PC-3 (cell line): ENCODE measurements around the gene MATN1.

Experiments used
- EZH2 ChIP-seq: fragments of 300-600 bp; sonication (generic); IDR thresholded peaks from one replicate; pipeline ENCODE4 v1.6.1; 2017; ENCODE audit warnings: antibody characterized with exemption, mild to moderate bottlenecking, low read length; ENCODE audit not compliant: unreplicated experiment
- EZH2phosphoT487 ChIP-seq: fragments of 300-600 bp; sonication (generic); IDR thresholded peaks from 2 replicates; pipeline ENCODE4 v1.6.1; 2018; ENCODE audit warnings: mild to moderate bottlenecking, antibody characterized with exemption, low read length, borderline replicate concordance
- TF ChIP-seq, protein P1 (sequence below): fragments of 300-600 bp; sonication (generic); conservative IDR thresholded peaks from 2 replicates; pipeline ENCODE4 v1.5.1; 2017; ENCODE audit warnings: antibody characterized with exemption, low read depth, mild to moderate bottlenecking, low read length

GRCh38 chr1:30748098-30748698, 24.8 kb upstream of the MATN1 start:
- TF ChIP-seq, protein P1, sequence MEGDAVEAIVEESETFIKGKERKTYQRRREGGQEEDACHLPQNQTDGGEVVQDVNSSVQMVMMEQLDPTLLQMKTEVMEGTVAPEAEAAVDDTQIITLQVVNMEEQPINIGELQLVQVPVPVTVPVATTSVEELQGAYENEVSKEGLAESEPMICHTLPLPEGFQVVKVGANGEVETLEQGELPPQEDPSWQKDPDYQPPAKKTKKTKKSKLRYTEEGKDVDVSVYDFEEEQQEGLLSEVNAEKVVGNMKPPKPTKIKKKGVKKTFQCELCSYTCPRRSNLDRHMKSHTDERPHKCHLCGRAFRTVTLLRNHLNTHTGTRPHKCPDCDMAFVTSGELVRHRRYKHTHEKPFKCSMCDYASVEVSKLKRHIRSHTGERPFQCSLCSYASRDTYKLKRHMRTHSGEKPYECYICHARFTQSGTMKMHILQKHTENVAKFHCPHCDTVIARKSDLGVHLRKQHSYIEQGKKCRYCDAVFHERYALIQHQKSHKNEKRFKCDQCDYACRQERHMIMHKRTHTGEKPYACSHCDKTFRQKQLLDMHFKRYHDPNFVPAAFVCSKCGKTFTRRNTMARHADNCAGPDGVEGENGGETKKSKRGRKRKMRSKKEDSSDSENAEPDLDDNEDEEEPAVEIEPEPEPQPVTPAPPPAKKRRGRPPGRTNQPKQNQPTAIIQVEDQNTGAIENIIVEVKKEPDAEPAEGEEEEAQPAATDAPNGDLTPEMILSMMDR: no peak
- TF ChIP-seq EZH2 (no peak), EZH2phosphoT487 (no peak)
